ENCODE measurements around the gene USP49.

GRCh38 chr6:41850861-41851260 lies 44.3 kb downstream of the USP49 start:
- TF ChIP-seq CTCF (IDR thresholded peaks at IDR 0.05) (no peak), ZFX (IDR thresholded peaks at IDR 0.05; ENCODE audit: borderline replicate concordance) (no peak)

Data from 22Rv1 (cell line).